Skeletal muscle satellite cell (primary cell): Measurements from ENCODE around the gene TCFL5.

Source experiments
- H3K27me3 ChIP-seq: 2 replicates; pipeline ENCODE4 v1.7.0; 2013; ENCODE audit warnings: low read length; ENCODE audit not compliant: control insufficient read depth, insufficient read depth
- H3K36me3 ChIP-seq: 2 replicates; pipeline ENCODE4 v1.7.0; 2013; ENCODE audit warnings: mild to moderate bottlenecking, control low read depth, low read length; ENCODE audit not compliant: insufficient read depth
- H3K4me1 ChIP-seq: 2 replicates; pipeline ENCODE4 v1.7.0; 2013; ENCODE audit warnings: low read length; ENCODE audit not compliant: control insufficient read depth, insufficient read depth
- H3K4me2 ChIP-seq: 2 replicates; pipeline ENCODE4 v1.7.0; 2013; ENCODE audit warnings: mild to moderate bottlenecking, low read length
- H3K4me3 ChIP-seq: 2 replicates; pipeline ENCODE4 v1.7.0; 2013; ENCODE audit warnings: low read length
- H3K9ac ChIP-seq: 2 replicates; pipeline ENCODE4 v1.7.0; 2013; ENCODE audit warnings: mild to moderate bottlenecking, low read depth, low read length, moderate library complexity
- H3K9me3 ChIP-seq: replicated peaks from 2 replicates; pipeline ENCODE4 v1.7.0; 2013; ENCODE audit warnings: mild to moderate bottlenecking, control low read depth, low read length

Gene TCFL5

GRCh38 chr20:62885046-62885895 lies 23.6 kb upstream of the TCFL5 start:
- H3K4me3 ChIP-seq = no peak overlapping the region
- no peaks in the 10 kb centered on the region for H3K27me3 ChIP-seq
- H3K9me3 ChIP-seq = no peaks in the 10 kb centered on the region
- no peak overlapping the region for H3K9ac ChIP-seq
- H3K36me3 ChIP-seq = peaks cover 49% of the 10 kb centered on the region
- H3K4me1 ChIP-seq = peaks cover 18% of the 10 kb centered on the region
- H3K4me2 ChIP-seq = no peak overlapping the region

DNA sequence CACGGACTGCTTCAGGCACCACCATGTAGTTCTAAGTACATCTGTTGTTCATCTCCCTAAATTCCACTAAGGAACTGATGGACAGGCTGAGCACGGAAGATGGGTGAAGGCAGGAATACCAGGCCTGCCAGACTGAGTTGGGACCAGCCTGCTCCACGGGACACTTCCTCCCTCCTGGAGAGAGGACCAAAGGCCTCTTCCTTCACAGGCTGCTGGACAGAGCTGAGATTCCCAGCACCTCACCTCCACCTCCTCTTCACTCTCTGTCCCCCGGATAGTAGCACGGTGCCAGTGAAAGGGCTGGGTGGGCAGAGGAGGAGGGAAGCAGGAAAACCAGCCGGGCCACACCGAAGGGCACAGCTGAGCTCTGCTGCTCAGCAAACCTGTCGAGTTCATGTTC lies 22.9 kb upstream of the TCFL5 start:
- H3K4me2 ChIP-seq = no peak overlapping the region
- peaks cover 46% of the 10 kb centered on the region for H3K36me3 ChIP-seq
- H3K9ac ChIP-seq = no peak overlapping the region
- H3K27me3 ChIP-seq = no peaks in the 10 kb centered on the region
- no peak overlapping the region for H3K4me3 ChIP-seq
- no peaks in the 10 kb centered on the region for H3K9me3 ChIP-seq
- H3K4me1 ChIP-seq = peaks cover 18% of the 10 kb centered on the region

DNA sequence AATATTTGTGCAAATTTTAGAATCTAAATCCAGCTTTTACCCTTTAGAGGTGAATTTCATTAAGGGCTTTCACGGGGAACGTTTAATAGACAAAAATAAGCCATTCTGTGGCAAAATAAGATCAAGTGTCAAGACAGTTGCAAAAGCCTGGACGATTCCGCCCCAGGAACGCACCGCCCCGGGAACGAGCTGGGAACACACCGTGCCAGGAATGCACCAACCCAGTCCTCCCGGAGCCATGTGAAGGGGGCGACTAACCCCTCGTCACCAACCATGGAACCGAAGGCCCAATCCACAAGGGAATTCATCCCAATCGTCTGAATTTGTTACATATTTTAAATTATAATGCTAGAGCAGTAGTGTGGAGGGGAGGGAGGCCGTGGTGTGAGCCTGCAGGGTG lies 20.8 kb upstream of the TCFL5 start:
- peaks cover 29% of the 10 kb centered on the region for H3K36me3 ChIP-seq
- no peaks in the 10 kb centered on the region for H3K9me3 ChIP-seq

GRCh38 chr20:62881662-62882395 lies 20.2 kb upstream of the TCFL5 start:
- Histone ChIP-seq H3K27me3 (no peaks in the 10 kb centered on the region), H3K4me2 (no peak overlapping the region), H3K4me1 (peaks cover 2% of the 10 kb centered on the region), H3K36me3 (peaks cover 24% of the 10 kb centered on the region), H3K9ac (no peak overlapping the region), H3K4me3 (no peak overlapping the region), H3K9me3 (no peaks in the 10 kb centered on the region)

More for the DNA sequence above, 20.8 kb upstream of the TCFL5 start:
- Histone ChIP-seq H3K4me2 (no peak overlapping the region), H3K4me3 (no peak overlapping the region), H3K27me3 (no peaks in the 10 kb centered on the region), H3K4me1 (peaks cover 8% of the 10 kb centered on the region), H3K9ac (no peak overlapping the region)

GRCh38 chr20:62880935-62881661 lies 19.5 kb upstream of the TCFL5 start:
- no peaks in the 10 kb centered on the region for H3K27me3 ChIP-seq
- peaks cover 19% of the 10 kb centered on the region for H3K36me3 ChIP-seq
- peaks cover 2% of the 10 kb centered on the region for H3K4me1 ChIP-seq
- no peak overlapping the region for H3K4me3 ChIP-seq
- no peaks in the 10 kb centered on the region for H3K9me3 ChIP-seq
- H3K9ac ChIP-seq = no peak overlapping the region
- no peak overlapping the region for H3K4me2 ChIP-seq

GRCh38 chr20:62880147-62880934 lies 18.7 kb upstream of the TCFL5 start:
- Histone ChIP-seq H3K36me3 (peaks cover 13% of the 10 kb centered on the region), H3K4me1 (peaks cover 8% of the 10 kb centered on the region), H3K4me2 (no peak overlapping the region), H3K4me3 (no peak overlapping the region), H3K27me3 (no peaks in the 10 kb centered on the region), H3K9me3 (no peaks in the 10 kb centered on the region), H3K9ac (no peak overlapping the region)

GRCh38 chr20:62879275-62880146 lies 17.9 kb upstream of the TCFL5 start:
- Histone ChIP-seq H3K9me3 (no peaks in the 10 kb centered on the region), H3K9ac (no peak overlapping the region), H3K4me3 (no peak overlapping the region), H3K36me3 (peaks cover 13% of the 10 kb centered on the region), H3K4me2 (no peak overlapping the region), H3K4me1 (peaks cover 8% of the 10 kb centered on the region), H3K27me3 (no peaks in the 10 kb centered on the region)

GRCh38 chr20:62878244-62879038 lies 16.8 kb upstream of the TCFL5 start:
- H3K27me3 ChIP-seq = no peaks in the 10 kb centered on the region
- H3K4me1 ChIP-seq = peaks cover 11% of the 10 kb centered on the region
- H3K9ac ChIP-seq = no peak overlapping the region
- peaks cover 13% of the 10 kb centered on the region for H3K36me3 ChIP-seq
- no peak overlapping the region for H3K4me3 ChIP-seq
- H3K4me2 ChIP-seq = no peak overlapping the region
- no peaks in the 10 kb centered on the region for H3K9me3 ChIP-seq

- H3K9me3 ChIP-seq = no peaks in the 10 kb centered on the region
- H3K4me1 ChIP-seq = peaks cover 11% of the 10 kb centered on the region
- H3K27me3 ChIP-seq = no peaks in the 10 kb centered on the region
- no peak overlapping the region for H3K4me3 ChIP-seq
- H3K9ac ChIP-seq = no peak overlapping the region
- H3K4me2 ChIP-seq = no peak overlapping the region
- H3K36me3 ChIP-seq = peaks cover 13% of the 10 kb centered on the region
Measured at GRCh38 chr20:62876902-62877816, 15.5 kb upstream of the TCFL5 start.
